Measurements from ENCODE around the gene CPXM1. TPM values are rescaled to one million over a fixed set of nuclear protein-coding genes. Genes with fewer than 3 reads are reported as not detected.
A peak's percentile ranks its signal among the peaks of the same experiment; 100 is the strongest.
"Not testable (repeated sequence)": the region's sequence is repeated elsewhere in the genome, so short reads cannot be mapped to it uniquely, and the experiment has no call there.

The CPXM1 gene
- 32.1 TPM for total RNA-seq

DNA sequence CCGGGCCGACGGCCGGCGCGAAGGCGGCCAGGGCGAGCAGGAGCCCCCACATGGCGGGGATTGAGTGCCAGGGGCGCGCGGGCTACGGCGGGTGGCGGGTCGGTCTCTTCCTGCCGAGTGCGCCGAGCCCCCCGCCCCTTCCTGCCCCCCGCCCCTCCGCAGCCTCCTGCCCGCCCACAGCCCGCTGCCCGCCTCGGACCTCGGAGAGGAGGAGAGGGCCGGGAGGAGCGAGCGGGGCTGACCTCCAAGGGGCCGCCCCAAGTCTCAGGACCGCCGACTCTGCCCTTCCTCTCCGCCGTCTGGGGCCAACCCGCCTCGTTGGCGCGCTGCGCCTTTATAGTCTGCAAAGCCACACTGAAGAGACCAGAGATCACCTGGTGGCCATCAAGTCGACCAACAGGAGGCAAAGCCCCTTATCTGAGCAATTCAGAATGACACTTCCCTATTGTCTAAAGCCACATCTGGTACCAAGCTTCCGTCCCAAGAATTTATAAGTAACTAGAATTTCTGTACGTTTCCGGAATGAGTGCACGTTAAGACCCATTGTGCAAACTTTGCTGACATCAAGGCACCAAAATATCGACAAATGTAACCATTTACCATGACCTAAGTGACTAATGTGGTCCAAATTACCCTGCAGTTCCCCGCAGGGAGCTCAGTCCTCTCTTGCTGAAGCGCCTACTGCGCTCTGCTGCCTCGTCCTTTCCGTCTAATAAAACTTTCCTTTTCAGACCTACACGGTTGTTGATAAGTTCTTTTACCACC, at the start of gene CPXM1:
TSS of gene CPXM1 (minus strand) at position 107 of the 765 bp plus-strand sequence. CDS start at position 52, 55 bp downstream.
- peak; percentile 67 for DNase-seq

DNA sequence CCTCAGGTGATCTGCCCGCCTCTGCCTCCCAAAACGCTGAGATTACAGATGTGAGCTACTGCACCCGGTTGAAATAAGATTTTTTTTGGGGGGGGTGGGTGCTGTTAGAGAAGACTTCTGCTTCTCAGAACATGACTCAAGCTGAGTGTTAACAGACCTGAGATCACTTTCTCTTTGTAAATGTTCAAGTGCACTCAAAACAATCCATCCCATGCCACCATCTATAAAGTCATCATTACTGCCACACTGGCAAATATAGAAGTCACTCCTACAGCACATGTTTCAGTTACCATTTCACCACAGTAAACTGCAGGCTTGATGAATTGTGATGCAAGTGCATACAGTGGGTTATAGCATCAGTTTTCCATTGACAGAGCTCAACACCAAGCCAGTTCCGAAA, 49.1 kb upstream of the CPXM1 start:
- no peak for DNase-seq

DNA sequence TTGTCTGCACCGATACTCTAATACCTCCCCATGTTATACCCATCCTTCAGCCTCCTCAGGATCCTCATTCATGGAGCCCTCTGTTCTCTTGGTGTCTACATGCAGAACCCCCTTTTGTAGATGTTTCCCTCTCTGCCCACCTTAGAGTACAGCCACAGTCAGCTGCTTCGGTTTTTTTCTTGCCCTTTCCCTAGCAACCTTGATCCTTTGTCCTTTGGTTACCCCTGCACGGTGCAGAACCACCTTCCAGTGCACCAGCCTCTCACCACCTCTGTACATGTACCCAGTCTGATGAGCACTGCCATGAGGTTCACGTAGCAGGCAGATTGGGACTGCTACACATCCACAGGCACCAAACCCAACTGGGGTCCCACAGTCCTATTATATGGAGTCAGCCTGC, 47.4 kb upstream of the CPXM1 start:
- no peak for DNase-seq

DNA sequence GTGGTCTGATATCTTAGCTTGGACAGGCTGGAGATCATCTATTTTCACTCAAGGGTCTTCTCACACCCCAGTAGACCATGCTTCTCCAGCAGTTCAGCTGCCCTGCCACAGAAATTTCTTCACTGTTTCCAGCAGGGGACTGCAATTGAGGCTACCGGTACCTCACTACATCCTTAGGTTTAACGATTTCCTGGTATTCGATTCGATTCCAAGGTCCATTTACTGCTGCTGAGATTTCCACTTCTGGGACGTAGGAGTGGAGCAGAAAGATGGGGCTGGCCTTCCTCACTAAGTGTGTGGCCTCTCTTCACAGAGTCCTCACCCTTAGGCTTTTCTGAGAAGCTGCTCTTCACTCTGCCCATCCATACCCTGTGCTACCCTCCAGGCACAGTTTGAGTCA, 46.3 kb upstream of the CPXM1 start:
- no peak for DNase-seq

DNA sequence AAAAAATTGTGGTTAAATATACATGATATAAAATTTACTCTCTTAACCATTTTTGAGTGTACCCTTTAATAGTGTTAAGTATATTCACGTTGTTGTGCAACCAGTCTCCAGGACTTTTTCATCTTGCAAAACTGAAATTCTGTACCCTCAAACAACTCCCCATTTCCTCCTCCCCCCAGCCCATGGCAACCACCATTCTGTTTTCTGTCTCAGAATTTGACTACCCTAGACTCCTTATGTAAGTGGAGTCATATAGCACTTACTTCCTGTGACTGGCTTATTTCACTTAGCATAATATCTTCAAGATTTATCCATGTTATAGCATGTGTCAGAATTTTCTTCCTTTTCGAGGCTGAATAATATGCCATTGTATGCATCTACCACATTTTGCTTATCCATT, 45.2 kb upstream of the CPXM1 start:
- DNase-seq: no peak

DNA sequence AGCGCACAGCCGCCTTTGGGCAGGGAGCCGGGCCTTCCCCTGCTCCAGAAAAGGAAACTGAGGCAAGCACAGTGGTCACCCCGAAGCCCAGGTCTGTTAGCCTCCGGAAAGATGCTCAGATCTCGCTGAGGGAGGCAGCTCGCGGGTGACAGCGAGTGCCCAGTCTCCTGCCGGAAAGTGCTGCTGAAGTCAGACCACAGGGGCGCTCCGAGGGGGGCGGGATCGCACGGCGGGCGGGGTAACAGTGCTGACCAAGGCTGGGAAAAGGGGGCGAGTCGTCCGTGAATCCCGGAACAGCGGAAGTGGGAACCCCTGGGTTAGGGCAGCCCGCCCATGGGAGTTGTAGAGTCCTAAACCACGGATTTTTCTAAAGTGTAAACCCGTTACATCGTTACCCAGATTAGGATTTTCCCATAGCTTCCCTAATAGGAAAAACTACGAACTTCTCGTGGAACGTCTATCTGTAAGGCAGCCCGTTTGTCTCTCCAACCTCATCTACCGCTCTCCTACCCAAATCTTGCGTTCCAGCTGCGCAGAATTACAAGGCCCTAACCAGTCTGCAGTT, 40.6 kb upstream of the CPXM1 start:
- peak; percentile 75 for DNase-seq

DNA sequence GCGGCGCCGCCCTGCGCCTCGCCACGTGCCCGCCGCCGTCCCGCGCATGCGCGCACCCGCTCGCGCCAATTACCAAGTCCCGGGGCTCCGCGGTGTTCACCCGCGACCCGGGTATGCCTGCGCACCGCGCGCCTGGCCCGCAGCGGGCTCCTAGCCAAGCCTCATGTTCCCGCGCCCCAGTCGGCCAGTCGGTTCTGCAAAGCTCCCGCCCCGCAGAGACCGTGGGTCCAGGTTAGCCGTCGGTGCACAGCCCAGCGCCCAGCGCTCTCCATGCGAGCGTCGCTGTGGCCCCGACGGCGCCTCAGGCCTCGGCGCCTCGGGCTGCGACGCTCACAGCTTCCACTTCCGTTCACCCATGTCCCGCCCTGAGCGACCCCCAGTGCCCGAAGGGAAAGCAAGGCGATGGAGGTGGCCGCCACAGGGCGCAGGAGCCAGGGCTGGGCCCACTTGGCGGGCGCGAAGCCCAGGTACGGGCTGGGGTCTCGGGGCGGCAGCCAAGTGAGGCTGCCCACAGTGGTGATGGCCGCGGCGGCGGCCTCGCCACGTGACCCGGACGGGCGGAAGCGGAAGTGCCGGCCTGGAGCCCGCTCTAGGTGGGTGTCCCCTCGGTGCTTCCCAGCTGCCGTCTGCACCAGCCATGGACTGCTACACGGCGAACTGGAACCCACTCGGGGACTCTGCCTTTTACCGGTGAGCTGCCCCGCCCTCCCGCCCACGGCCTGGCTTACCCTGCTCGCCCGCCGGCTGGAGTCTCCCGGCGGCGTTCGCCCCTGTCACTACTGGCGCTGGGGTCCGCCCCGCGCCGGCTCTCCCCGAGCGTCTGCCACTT, 39.9 kb upstream of the CPXM1 start, which contains the start of the genes PCED1A and VPS16:
TSS of gene PCED1A (minus strand) at position 518 of the 829 bp plus-strand sequence. CDS start 743 bp downstream, outside the sequence.
TSS of gene VPS16 (plus strand) at position 608 of the 829 bp plus-strand sequence. CDS start at position 638, 30 bp downstream.
- DNase-seq: peak; percentile 94

DNA sequence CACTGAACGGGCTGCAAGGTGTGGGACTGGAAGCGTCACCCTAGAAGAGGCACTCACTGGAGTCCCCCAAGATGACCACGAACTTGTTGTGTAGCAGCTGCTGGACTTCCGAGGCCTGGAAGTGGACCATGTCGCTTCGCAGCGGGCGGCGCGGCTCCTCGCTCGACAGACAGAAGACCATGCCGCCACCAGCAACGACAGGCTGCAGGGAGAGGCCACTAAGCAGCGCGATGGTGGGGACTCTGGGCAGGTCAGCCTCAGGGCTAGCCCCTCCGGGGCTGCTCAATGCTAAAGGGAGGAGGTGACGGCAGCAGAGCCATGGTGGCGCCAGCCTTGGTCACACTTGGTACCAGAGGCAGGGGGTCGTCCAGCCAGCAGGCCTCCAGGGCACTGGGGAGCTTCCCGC, 39.3 kb upstream of the CPXM1 start:
- DNase-seq: no peak

DNA sequence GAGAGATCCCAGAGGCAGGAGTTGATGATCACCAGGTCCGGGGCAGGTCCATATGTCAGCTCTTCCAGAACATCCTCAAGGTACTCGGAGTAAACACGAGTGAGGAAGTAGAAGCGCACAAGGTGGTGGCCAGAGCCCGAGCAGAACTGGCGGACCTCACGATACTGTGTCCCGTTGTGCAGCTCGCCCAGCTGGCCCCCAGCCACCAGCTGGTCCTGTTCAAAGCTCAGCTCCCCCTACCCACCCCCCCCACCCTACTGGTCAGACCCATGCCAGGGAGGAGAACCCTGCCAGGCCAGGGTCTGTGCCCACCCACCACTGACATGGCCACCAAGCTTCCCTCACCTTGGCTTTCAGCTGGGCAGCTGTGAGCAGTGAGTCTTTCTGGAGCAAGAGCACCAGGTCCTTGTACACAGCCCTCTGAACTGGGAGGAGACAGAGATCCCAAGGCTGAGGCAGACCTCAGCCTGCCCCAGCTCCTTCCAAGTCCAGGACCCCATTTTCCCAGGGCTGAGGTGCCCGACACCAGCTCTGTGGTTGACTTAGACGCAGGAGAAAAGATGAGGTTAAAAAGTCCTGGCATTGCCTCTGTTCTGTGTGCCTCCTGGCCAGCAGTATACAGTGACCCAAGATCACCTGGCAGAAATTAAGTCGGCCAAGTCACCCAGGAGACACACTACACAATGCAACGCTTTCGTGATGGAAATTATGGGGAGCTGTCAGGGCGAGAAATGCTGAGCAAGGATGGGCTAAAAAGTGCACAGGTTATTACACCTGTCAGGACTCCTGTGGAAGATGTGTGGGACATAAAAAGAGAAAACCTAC, 38.6 kb upstream of the CPXM1 start:
- DNase-seq: no peak

DNA sequence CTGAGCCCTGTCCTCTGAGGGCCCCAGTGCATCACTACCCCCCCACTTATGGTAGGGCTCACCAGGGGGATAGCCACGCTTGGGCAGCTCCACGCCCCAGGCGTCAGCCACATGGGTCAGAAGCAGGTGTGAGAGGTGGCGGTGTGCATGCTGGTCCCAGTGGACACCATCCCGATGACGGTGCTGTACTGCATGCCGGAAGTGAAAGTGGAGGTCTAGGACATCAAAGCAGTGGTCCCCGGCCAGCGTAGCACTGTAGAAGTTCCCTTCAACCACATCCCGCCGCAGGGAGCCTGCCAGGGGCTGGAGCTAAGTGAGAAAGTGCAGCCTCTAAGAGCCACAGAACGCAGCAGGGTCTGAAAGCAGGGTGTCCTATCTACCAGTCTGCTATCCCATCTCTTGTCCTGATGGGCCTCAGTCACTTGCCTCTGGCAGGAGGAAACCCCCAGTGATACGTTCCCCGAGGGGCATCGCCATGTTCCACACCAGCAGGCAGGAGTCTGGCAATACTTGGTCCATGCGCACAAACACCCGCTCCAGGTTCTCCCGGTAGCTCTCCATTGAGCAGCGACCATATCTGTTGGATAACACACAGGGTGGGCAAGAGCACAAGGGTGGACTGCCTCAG, 37.9 kb upstream of the CPXM1 start:
- DNase-seq: no peak

DNA sequence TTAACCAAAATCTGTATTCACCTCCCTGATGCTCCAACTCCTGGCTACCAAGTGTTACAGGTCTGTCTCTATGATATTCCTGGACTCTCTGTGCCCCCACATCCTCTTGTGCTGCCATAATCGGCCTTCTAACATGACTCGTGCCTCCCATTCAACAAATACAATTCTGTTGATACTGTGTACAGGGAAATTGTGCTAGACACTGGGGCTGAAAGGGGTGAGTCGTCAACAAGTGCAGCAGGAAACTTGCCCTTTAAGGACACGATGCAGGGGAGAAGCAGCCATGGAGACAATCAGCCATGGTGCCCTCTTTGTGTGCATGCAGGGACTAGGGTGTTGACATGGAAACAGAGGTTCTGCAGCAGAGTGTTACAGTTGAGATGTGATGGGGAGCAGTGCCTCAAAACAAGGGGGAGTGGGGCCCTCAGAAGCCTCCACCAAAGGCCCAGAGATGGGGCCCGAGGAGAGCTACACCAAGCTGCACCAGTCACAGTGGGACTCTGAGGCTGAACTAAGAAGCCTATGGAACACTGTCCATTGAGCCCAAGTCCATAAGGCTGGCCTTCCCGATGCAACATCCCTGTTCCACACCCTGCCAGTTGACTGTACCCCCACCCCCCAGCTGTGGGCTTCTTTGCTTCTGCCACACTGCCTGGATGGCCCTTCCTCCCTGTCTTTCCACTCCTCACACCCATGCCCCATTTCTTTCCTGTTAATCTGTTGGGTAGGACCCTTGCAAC, 37.0 kb upstream of the CPXM1 start:
- no peak for DNase-seq

DNA sequence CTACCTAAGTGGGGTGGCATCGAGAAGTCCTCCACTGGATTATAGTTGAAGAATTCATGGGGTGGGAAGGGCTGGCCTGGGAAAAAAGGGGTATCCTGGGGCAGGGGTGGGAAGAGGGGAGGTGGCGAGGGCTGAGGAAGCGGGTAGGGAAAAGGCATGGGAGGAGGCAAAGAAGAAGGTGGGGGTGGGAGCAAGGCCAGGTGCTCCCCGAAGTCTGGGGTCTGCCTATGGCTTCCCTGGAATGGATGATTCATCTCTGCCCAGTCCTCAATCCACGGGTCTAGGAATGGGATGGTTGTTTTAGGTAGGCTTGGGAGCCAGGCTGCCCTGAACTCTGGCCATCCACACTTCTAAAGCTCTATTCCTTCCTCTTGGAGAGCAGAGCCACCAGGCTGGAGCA, 35.6 kb upstream of the CPXM1 start:
- DNase-seq: no peak

DNA sequence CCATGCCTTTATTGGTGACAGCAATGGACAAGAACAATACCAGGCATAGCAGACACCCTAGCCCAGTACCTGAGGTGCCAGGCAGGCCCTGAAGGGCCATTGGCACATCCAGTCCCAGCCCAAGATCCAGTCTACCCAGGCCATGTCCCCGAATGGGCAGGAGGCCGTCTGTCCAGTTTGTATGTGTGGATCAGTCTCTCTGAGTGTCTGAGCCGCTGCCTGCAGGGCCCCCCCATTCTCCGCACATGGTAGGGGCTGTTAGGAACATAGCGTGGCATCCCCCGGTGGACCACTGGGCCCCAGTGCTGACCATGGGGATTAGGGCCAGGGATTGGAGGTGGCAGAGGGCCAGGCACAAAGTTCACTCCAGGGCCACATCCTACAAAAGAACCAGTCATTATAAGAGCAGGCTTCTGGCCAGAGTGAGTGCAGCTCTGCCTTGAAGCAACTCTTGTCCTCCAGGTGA, 34.9 kb upstream of the CPXM1 start:
- DNase-seq: no peak

DNA sequence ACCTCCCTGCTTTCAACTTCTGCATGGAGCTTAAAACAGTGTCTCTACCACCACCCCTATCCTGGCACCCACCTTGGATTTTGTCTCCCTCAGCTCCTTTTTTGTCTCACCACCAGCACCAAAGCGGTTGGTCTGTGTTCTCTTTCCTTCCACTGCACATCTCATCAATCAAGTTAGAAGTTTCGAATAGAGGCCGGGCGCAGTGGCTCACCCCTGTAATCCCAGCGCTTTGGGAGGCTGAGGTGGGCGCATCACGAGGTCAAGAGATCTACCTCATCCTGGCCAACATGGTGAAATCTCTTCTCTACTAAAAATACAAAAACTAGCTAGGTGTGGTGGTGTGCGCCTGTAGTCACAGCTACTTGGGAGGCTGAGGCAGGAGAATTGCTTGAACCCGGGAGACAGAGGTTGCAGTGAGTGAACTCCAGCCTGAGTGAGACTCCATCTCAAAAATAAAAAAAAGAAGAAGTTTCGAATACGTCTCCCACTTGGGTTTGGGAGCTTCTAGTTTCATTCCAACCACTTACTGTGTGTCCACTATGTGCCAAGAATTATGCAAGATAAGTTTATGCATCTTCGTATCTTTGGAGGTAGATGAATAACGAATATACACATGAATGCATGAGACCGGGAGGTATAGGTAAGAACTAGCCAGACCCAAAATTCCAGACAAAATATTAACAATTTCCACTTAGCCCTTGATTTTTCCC, 34.1 kb upstream of the CPXM1 start:
- DNase-seq: no peak

DNA sequence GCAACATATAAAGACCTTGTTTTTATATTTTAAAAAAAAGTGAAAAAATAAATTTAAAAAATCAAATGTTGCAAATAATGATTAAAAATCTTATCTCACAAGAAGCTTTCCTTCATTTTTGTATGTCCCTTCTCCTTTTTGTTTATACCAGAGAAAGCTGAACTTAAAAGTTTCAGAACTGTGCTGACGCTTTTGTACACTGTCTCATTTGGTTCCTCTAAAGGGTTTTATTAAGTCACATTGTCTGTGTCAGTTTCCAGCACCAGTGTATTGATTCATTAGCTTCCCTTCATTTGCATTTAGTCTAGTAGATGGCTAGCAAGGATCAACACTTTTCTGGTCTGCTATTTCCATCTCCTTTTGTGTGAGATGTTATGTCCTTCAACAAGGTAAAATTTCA, 33.3 kb upstream of the CPXM1 start:
- no peak for DNase-seq

DNA sequence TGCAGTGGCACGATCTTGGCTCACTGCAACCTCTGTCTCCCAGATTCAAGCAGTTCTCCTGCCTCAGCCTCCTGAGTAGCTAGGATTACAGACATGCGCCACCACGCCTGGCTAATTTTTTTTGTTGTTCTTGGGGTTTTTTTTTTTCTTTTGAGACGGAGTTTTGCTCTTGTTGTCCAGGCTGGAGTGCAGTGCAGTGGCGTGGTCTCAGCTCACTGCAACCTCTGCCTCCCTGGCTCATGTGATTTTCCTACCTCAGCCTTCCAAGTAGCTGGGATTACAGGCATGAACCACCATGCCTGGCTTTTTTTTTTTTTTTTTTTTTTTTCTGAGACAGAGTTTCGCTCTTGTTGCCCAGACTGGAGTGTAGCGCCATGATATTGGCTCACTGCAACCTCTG, 30.8 kb upstream of the CPXM1 start:
- DNase-seq: not testable (repeated sequence)

DNA sequence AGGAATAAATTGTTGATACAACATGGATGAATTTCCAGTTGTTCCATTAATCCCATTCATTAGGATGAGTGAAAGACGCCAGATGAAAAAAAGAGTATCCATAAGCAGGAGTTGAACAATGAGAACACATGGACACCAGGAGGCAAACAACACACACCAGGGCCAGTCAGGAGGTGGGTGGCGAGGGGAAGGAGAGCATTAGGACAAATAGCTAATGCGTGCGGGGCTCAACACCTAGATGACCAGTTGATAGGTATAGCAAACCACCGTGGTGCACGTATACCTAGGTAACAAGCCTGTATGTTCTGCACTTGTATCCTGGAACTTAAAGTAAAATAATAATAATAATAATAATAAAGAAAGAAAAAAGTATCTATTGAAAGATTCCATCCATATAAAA, 28.9 kb upstream of the CPXM1 start:
- DNase-seq: no peak

DNA sequence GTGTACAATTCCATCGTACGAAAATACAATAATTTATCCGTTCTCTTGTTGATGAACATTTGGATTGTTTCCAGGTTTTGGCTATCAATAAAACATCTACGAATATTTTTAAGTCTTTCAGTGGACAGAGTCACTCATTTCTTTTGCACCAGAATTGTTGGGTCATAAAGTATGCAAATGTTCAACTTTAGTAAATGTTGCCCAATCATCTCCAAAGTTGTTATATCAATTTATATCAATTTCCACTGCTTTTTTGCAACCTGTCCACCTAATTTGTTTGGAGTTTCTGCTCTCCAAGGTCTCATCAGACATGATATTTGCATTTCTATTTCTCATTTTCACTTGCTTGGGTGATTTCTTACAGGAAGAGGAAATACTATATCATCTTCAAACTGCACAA, 26.2 kb upstream of the CPXM1 start:
- DNase-seq: no peak

DNA sequence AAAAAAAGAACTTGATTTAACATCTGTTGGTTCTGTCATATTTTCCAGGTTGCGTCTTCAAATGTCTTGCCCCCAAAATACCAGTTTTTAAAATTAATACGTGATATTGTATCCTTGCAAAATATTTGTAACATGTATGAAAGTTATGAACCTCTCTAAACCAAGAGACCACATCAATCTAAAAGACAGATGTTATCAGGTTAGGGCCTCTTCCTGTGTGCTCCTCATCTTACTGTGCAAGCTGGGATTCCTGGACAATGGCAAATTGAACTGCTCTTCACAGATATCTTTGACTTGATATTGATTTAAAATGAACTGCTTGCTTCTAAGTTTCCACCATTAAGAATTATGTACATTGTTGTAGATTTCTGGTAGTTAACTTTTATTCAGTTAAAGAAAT, 25.3 kb upstream of the CPXM1 start:
- no peak for DNase-seq

DNA sequence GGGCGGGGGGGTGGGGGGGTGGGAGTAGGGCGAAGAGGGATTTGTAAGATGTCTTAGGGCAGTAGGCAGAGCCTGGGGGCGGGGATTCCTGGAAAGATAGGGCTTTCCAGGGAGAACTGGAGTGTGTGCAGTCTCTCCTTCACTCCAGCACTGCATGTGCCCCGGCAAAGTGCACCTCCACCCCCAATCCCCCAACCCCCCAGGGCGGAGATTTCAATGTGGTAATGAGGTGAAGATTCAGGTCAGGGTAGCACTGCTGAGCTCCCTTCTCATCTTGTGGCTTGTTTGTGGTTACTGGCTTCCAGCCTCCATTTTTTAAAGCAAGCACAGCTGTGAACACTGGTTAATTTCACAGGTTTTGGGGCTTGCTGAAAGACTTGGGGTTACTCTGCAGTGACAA, 21.6 kb upstream of the CPXM1 start:
- no peak for DNase-seq
